ENCODE measurements around the gene HOMER1.

The HOMER1 gene

DNA sequence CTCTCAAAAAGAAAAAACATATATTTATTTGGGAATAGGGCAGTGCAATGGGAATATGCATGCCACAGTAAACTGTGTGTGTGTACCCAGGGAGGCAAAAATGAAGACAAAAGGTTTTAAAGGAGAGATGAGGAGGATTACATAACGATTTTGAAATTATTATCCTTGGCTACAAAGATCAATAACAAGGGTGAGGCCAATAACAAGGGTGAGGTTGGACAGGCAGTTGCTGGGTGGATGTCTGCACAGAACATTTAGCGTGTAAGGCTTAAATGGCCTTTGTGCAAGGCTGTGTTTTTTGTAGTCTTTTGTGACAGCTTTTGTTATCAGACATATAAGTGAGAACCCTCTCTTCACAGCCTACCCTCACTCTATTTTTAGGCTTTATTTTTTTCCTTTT lies 164.1 kb downstream of the HOMER1 start:
- no peak for TF ChIP-seq FOXA1 (IDR thresholded peaks at IDR 0.05)
- TF ChIP-seq CTBP1 (IDR thresholded peaks at IDR 0.05; ENCODE audit: borderline replicate concordance): no peak
- no peak for TF ChIP-seq FOXK2 (IDR thresholded peaks at IDR 0.05)
- TF ChIP-seq LEF1 (IDR thresholded peaks at IDR 0.05; ENCODE audit: borderline replicate concordance): no peak
- TF ChIP-seq HDGF (IDR thresholded peaks at IDR 0.05; ENCODE audit: borderline replicate concordance): no peak
- TF ChIP-seq BHLHE40 (IDR thresholded peaks at IDR 0.05; ENCODE audit: borderline replicate concordance): no peak
- TF ChIP-seq ARNT (IDR thresholded peaks at IDR 0.05): no peak
- TF ChIP-seq L3MBTL2 (conservative IDR thresholded peaks at IDR 0.05): no peak
- TF ChIP-seq TARDBP (IDR thresholded peaks at IDR 0.05): no peak
- TF ChIP-seq, protein P1, sequence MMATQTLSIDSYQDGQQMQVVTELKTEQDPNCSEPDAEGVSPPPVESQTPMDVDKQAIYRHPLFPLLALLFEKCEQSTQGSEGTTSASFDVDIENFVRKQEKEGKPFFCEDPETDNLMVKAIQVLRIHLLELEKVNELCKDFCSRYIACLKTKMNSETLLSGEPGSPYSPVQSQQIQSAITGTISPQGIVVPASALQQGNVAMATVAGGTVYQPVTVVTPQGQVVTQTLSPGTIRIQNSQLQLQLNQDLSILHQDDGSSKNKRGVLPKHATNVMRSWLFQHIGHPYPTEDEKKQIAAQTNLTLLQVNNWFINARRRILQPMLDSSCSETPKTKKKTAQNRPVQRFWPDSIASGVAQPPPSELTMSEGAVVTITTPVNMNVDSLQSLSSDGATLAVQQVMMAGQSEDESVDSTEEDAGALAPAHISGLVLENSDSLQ (IDR thresholded peaks at IDR 0.05): no peak
- TF ChIP-seq FOXM1 (IDR thresholded peaks at IDR 0.05; ENCODE audit: borderline replicate concordance): no peak
- no peak for TF ChIP-seq ELF4 (IDR thresholded peaks at IDR 0.05)
- no peak for TF ChIP-seq ZNF384 (IDR thresholded peaks at IDR 0.05)
- TF ChIP-seq NFRKB (IDR thresholded peaks at IDR 0.05): no peak
- POLR2A ChIA-PET: no interaction called here
- DNase-seq (ENCODE audit: extremely low spot score): no peak
- CTCF ChIA-PET: no interaction called here

DNA sequence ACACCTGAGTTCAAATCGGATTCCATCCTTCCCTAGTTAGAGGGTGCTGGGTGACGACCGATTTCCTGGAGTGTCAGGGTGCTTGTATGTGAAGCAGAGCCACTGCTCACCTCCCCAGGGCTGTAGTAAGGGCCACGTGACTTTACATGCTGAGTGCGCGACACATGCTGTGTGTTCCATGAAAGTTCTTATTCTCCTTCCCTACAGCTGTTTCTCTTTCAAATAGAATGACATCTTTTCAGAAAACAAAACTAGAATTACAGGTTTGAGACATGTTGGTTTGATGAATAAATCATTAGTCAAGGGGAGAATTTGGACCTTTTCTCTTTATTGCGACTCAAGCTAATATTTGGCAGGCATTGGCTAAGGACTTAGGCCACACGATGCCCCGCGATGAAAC lies 164.9 kb downstream of the HOMER1 start:
- TF ChIP-seq LEF1 (IDR thresholded peaks at IDR 0.05; ENCODE audit: borderline replicate concordance): no peak
- no peak for TF ChIP-seq L3MBTL2 (conservative IDR thresholded peaks at IDR 0.05)
- TF ChIP-seq ZNF384 (IDR thresholded peaks at IDR 0.05): no peak
- TF ChIP-seq FOXA1 (IDR thresholded peaks at IDR 0.05): no peak
- TF ChIP-seq SP1 (IDR thresholded peaks at IDR 0.05): no peak
- TF ChIP-seq ELF4 (IDR thresholded peaks at IDR 0.05): no peak
- TF ChIP-seq TARDBP (IDR thresholded peaks at IDR 0.05): no peak
- ChIA-PET CTCF (no interaction called here), POLR2A (no interaction called here)
- DNase-seq (ENCODE audit: extremely low spot score): no peak

DNA sequence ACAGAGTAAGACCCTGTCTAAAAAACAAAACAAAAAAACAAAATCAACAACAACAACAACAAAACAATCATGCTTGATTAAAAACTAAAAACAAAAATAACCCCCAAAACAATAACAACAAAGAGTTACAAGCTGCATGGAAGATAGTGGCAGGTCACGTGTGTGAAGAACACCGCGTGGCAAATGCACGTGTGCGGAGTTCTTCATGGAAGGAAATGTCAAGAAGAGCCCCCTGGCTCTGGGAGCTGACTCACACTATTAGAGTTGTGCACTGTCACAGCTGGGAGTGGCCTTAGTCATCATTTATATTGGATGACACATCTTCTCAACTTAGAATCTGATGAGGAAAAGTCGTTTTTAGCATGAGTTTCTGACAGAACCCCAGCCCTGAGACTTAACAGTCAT lies 167.5 kb downstream of the HOMER1 start:
- ChIA-PET CTCF (no interaction called here), POLR2A (no interaction called here)
- TF ChIP-seq ELF4 (IDR thresholded peaks at IDR 0.05) (no peak), SUZ12 (IDR thresholded peaks at IDR 0.05) (no peak), FOXA1 (IDR thresholded peaks at IDR 0.05) (no peak), BHLHE40 (IDR thresholded peaks at IDR 0.05; ENCODE audit: borderline replicate concordance) (no peak), FOXK2 (IDR thresholded peaks at IDR 0.05) (no peak), ZNF384 (IDR thresholded peaks at IDR 0.05) (no peak), LEF1 (IDR thresholded peaks at IDR 0.05; ENCODE audit: borderline replicate concordance) (no peak), L3MBTL2 (conservative IDR thresholded peaks at IDR 0.05) (no peak), CTBP1 (IDR thresholded peaks at IDR 0.05; ENCODE audit: borderline replicate concordance) (no peak), SP1 (IDR thresholded peaks at IDR 0.05) (no peak), TARDBP (IDR thresholded peaks at IDR 0.05) (no peak)
- DNase-seq (ENCODE audit: extremely low spot score): no peak

DNA sequence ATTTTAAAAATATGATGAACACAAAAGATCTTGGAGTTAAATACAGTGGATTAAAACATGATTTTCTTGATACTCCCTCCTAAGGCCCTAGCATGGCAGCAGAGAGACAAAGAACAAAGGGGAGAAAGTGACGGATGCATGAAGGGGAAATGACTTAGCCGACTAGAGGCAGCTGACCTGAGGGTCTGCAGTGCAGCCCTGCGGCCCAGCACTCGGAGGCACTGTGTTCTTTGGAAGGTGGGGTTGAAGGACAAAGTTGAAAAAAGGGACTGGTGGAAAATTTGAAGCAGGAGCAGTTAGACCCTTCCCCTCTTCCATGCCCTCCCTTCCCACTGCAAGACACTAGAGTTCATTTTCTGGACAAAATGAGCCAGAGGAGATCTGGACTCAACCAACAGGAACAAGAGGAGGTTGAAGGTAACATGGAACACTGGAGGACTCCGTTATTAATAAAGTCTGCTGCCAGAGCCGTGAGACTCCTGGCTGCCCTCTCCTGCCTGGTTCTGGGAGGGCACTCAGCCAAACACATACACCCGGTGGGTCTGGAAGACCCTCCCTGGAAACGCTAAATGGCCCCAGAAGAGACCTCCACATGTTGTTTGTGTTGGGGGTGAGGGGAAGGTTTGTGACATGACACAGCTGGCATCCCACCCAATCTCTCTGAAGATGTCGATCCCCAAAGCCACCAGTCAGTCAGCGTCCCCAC lies 179.9 kb downstream of the HOMER1 start:
- ChIA-PET POLR2A (no interaction called here), CTCF (interaction anchor here (0.7 kb wide), 1 partner anchor 146 kb away, joined by 3 read pairs; no protein-coding TSS in a partner anchor)
- TF ChIP-seq FOXK2 (IDR thresholded peaks at IDR 0.05) (no peak), ZNF384 (IDR thresholded peaks at IDR 0.05) (no peak), ELF4 (IDR thresholded peaks at IDR 0.05) (no peak)
- peak; percentile 25 for DNase-seq (ENCODE audit: extremely low spot score)

DNA sequence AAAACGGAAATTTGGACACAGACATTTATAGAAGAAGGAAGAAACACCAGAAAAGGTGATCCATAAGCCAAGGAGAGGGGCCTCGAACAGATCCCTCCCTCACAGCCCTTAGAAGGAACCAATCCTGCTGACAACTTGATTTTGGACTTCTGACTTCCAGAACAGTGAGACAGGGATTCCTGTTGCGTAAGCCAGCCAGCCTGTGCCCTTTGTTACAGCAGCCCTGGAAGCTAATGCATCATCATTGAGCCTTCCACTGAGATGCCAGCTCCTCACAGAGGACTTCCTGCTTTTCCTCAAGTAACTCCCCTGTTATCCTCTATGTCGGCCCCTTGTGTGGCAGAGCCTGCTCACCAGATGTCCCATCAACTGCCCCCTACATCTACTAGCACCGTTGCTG lies 183.9 kb downstream of the HOMER1 start:
- CTCF ChIA-PET: no interaction called here
- TF ChIP-seq TARDBP (IDR thresholded peaks at IDR 0.05): no peak
- no peak for TF ChIP-seq NFRKB (IDR thresholded peaks at IDR 0.05)
- TF ChIP-seq ZNF384 (IDR thresholded peaks at IDR 0.05): no peak
- TF ChIP-seq FOXK2 (IDR thresholded peaks at IDR 0.05): no peak
- no peak for TF ChIP-seq ARNT (IDR thresholded peaks at IDR 0.05)
- TF ChIP-seq BHLHE40 (IDR thresholded peaks at IDR 0.05; ENCODE audit: borderline replicate concordance): no peak

DNA sequence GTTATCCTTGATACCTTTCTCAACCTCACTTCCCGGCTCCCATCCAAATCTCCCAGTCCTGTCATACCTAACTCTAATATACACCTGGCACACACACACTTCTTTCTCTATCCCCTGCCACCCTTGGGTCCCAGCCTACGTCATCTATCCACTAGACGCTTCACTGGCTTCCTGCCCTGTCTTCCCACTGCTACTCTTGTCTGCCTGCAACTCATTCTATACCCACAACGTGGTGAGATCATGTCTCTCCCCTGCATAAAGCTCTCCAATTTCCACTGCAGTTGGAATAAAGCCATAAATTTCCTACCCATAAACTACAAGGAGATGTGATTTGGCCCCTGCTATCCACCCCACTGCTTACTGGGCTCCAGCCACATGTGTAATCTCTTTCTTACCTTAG lies 184.5 kb downstream of the HOMER1 start:
- TF ChIP-seq CTBP1 (IDR thresholded peaks at IDR 0.05; ENCODE audit: borderline replicate concordance) (no peak), NFRKB (IDR thresholded peaks at IDR 0.05) (no peak), FOXA1 (IDR thresholded peaks at IDR 0.05) (no peak), SUZ12 (IDR thresholded peaks at IDR 0.05) (no peak), ARNT (IDR thresholded peaks at IDR 0.05) (no peak), LEF1 (IDR thresholded peaks at IDR 0.05; ENCODE audit: borderline replicate concordance) (no peak), BHLHE40 (IDR thresholded peaks at IDR 0.05; ENCODE audit: borderline replicate concordance) (no peak), TARDBP (IDR thresholded peaks at IDR 0.05) (no peak), FOXM1 (IDR thresholded peaks at IDR 0.05; ENCODE audit: borderline replicate concordance) (no peak)
- POLR2A ChIA-PET: no interaction called here
- no peak for DNase-seq (ENCODE audit: extremely low spot score)
- CTCF ChIA-PET: no interaction called here

More for the DNA sequence above, 183.9 kb downstream of the HOMER1 start:
- POLR2A ChIA-PET: no interaction called here
- no peak for DNase-seq (ENCODE audit: extremely low spot score)
